Measurements from ENCODE around the gene ALDH4A1.

The ALDH4A1 gene

GRCh38 chr1:18907917-18908845, 5.8 kb upstream of the ALDH4A1 start:
- TF ChIP-seq NFIC (IDR thresholded peaks at IDR 0.05), result no peak
- TF ChIP-seq MAX (IDR thresholded peaks at IDR 0.05), result no peak

- no peak for TF ChIP-seq FOXM1 (IDR thresholded peaks at IDR 0.05; ENCODE audit: borderline replicate concordance, low read depth)
- TF ChIP-seq TEAD4 (IDR thresholded peaks at IDR 0.05), result no peak
- TF ChIP-seq RAD21 (IDR thresholded peaks at IDR 0.05; ENCODE audit: low read depth), result peak; percentile 73
- no peak for TF ChIP-seq ZBTB7A (IDR thresholded peaks at IDR 0.05; ENCODE audit: low read depth)
- TF ChIP-seq CEBPB (IDR thresholded peaks at IDR 0.05), result no peak
- TF ChIP-seq EP300 (IDR thresholded peaks at IDR 0.05; ENCODE audit: borderline replicate concordance), result no peak
- TF ChIP-seq TAF1 (IDR thresholded peaks at IDR 0.05; ENCODE audit: low read depth), result no peak
- no peak for TF ChIP-seq REST (IDR thresholded peaks at IDR 0.05; ENCODE audit: low read depth)
Measured at GRCh38 chr1:18907021-18907916, 4.9 kb upstream of the ALDH4A1 start.

GRCh38 chr1:18903291-18903756, 969 bp upstream of the ALDH4A1 start:
- no peak for TF ChIP-seq TEAD4 (IDR thresholded peaks at IDR 0.05)
- TF ChIP-seq EP300 (IDR thresholded peaks at IDR 0.05; ENCODE audit: borderline replicate concordance), result no peak
- no peak for TF ChIP-seq TCF12 (IDR thresholded peaks at IDR 0.05; ENCODE audit: low read depth)
- no peak for TF ChIP-seq NFIC (IDR thresholded peaks at IDR 0.05)
- no peak for TF ChIP-seq YY1 (IDR thresholded peaks at IDR 0.05; ENCODE audit: low read depth)
- no peak for TF ChIP-seq FOXM1 (IDR thresholded peaks at IDR 0.05; ENCODE audit: borderline replicate concordance, low read depth)
- TF ChIP-seq TAF1 (IDR thresholded peaks at IDR 0.05; ENCODE audit: low read depth), result no peak
- no peak for TF ChIP-seq RAD21 (IDR thresholded peaks at IDR 0.05; ENCODE audit: low read depth)

- TF ChIP-seq NFIC (IDR thresholded peaks at IDR 0.05) (no peak), MAX (IDR thresholded peaks at IDR 0.05) (no peak), RAD21 (IDR thresholded peaks at IDR 0.05; ENCODE audit: low read depth) (no peak), EGR1 (IDR thresholded peaks at IDR 0.05) (no peak), TEAD4 (IDR thresholded peaks at IDR 0.05) (no peak)
Measured at GRCh38 chr1:18901952-18902522, 318 bp downstream of the ALDH4A1 start.

- TF ChIP-seq TAF1 (IDR thresholded peaks at IDR 0.05; ENCODE audit: low read depth), result no peak
- TF ChIP-seq TEAD4 (IDR thresholded peaks at IDR 0.05), result no peak
- no peak for TF ChIP-seq EP300 (IDR thresholded peaks at IDR 0.05; ENCODE audit: borderline replicate concordance)
- TF ChIP-seq CREB1 (IDR thresholded peaks at IDR 0.05; ENCODE audit: low read depth), result no peak
- no peak for TF ChIP-seq CEBPB (IDR thresholded peaks at IDR 0.05)
- no peak for TF ChIP-seq ZBTB7A (IDR thresholded peaks at IDR 0.05; ENCODE audit: low read depth)
- TF ChIP-seq TCF12 (IDR thresholded peaks at IDR 0.05; ENCODE audit: low read depth), result no peak
- TF ChIP-seq USF1 (IDR thresholded peaks at IDR 0.05), result no peak
- TF ChIP-seq FOXM1 (IDR thresholded peaks at IDR 0.05; ENCODE audit: borderline replicate concordance, low read depth), result no peak
- TF ChIP-seq YY1 (IDR thresholded peaks at IDR 0.05; ENCODE audit: low read depth), result no peak
- no peak for TF ChIP-seq NFIC (IDR thresholded peaks at IDR 0.05)
- no peak for TF ChIP-seq EGR1 (IDR thresholded peaks at IDR 0.05)
- no peak for TF ChIP-seq REST (IDR thresholded peaks at IDR 0.05; ENCODE audit: low read depth)
- no peak for TF ChIP-seq MAX (IDR thresholded peaks at IDR 0.05)
- no peak for TF ChIP-seq RAD21 (IDR thresholded peaks at IDR 0.05; ENCODE audit: low read depth)
Measured at GRCh38 chr1:18901147-18901951, 1.0 kb downstream of the ALDH4A1 start.
